ENCODE measurements around the gene KIDINS220.

Gene KIDINS220

DNA sequence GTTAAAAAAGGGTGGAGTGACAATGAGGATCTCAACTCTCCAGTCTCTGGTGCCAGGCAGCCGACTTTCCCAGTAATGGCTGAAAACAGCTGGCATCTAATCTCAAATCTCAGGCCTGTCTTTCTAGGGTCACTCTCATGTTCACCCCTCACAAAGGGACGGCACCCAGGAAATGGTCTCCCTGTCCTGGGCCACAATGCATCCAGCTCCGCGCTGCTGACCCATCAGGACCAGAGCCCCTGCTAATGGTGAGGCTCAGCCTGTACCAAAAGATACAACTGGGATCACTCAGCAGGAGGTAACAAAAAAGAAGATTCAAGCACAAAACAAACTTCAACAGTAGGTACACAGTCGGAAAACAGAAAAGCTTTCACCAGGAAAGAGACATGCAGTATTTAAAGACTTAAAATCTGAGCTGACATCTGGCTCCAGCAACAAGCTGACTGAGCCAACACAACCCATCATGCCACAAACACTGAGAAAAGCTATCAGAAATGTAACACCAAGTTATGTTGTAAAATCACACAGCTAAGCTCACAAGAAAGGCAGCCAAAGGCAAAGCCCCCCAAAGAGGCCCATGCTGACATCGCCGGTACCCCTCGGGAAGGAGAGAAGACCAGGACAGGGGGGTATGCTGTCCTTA is 13.6 kb upstream of the KIDINS220 start:
- no peak for DNase-seq

DNA sequence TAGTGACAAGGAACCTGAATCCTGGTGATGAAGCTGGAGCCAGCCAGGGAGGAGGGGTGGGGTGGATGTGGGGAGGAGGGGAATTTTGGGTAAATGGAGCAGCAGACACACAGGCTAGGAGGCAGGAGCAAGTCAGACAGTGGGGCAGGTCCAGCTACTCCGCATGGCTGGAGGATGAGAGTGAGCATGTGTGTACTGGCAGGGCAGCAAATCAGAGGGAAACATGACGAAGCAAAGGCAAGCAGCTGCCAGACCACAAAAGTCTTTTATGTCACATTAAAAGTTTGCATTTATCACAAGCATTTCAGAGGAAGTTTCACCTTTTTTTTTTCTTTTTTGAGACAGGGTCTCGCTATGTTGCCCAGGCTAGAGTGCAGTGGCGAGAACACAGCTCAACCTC is 11.9 kb upstream of the KIDINS220 start:
- no peak for DNase-seq

DNA sequence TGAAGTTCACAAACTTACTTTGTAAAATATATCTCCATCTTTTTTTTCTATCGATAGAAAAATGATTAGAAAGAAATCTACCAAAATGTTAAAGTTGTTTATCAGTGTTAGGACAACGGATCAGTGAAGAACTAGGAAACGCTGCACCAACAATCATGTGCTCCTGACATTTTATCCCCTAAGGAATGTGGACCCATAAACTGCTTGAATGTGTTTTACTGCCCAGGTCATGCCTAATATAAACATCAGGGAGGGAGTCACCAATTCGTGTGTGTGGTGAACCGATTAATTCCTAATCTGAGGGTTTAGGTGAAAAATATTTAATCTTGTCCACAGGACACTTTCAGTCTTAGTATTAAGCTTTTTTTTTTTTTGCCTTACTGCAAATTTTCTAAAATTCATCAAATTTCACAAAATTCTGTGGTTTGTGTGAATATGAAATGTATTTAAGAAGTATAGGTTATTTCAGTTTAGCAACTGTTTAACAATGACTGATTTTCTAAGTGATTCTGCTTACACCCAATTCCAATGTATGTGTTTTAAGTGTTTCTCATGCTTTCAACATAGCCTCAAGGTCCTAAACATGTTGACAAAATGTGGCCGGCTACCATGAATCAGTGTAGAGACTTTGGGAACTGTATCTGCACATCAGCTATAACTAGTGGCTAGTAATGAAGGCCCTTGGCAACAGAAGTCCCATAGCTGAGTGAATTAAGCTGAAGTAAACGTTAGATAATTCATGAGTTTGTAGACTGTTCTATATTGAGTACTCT is 11.1 kb upstream of the KIDINS220 start:
- no peak for DNase-seq

DNA sequence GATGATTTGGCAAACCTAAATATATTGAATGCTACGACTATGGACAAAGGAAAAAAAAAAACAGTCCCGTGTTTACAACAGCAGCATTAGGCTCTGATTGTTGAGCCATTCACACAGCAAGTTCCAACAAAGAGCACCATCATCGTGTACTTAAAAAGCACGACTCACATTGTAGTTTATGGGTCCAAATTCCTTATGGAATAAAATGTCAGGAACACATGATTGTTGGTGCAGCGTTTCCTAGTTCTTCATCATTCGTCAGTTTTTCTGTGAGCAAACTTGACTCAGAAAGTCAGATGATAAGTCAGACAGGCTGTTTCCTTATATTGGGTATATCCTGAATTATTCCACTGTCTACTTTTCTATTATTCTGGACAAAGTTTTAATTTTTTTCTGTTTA is 10.0 kb upstream of the KIDINS220 start:
- DNase-seq = no peak

DNA sequence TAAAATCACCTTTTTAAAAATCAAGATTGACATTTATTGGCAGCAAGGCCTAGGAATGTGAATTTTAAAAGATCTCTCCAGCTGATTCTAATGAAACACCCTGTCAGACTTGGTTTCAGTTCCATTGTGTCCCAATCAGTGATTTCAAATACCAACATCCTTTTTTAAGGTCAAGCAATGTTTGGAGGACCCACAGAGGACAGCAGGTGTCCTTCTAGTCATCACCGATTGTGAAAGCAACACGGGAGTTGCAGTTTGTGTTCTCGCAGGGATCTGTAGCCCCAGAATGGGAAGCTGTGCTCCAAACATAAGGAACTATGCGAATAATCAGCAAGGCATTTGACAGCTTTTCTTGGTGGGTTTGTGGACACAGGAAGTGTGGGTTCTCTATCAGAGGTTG is 4.5 kb upstream of the KIDINS220 start:
- no peak for DNase-seq

DNA sequence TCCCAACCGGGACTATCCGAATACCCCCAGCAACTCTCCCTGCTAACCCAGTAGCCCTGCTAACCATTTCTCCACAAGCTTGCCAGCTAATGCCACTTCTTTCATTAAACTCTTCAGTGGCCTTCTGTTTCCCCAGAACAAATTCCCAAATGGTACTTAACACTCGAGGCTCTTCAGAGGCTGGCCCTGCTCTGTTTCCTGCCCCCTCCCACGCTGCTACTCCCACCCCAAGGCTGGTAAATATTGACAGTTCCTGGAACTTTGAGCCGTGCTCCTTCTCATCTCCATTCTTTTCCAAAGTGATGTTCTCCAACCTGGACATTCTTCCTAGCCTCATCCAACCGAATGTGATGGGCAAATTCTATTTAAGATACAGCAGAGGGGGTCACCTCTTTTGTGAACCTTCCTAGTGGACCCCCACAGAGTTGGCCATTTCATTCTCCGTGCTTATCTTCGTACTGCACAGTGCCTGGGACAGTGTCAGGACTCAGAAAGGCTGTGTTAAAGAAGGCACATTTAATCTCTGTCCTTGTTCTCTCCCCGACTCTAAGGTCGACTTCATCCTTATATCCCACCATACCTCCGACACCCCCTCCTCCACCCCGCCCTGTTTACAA is 3.2 kb upstream of the KIDINS220 start:
- DNase-seq = no peak

DNA sequence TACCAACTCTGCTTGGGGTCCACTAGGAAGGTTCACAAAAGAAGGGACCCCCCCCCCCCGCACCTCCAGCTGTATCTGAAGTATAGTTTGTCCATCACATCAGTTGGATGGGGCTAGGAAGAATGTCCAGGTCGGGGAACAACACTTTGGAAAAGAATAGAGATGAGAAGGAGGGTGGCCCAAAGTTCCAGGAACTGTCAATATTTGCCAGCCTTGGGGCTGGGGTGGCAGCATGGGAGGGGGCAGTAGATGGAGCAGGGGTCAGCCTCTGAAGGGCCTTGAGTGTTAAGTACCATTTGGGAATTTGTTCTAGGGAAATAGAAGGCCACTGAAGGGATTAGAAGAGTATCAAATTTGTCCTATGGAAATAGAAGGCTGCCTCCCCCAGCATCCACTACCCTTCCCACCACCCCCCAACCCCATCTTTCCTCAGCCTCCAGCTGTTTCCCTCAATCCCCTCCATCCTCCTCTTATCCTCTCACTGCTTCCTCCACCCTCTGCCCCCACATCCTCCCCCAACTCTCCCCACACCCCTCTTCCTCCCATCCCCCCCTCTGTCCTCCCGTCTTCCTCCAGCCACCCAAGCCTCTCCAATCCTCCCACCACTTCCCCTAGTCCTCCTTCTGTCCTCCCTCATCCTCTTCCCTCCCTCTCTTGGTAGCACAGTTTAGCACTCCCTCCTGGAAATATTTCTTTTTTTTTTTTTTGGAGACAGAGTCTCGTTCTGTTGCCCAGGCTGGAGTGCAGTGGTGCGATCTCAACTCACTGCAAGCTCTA is 2.0 kb upstream of the KIDINS220 start:
- no peak for DNase-seq

DNA sequence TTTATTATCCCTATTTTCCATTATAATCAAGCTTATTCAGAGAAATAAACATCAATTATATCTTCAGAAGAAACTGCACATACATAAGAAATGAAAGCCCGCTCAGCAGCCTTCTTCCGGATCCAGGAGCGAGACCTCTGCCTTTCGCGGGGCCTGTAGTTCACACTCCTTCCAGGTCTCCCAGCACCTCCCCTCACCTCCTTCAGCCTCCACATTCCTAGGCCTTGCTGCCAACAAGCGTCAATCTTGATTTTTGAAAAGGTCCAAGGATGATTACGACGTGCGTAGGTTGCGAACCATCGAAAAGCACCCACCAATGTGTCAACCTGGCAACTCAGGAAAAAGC is 355 bp upstream of the KIDINS220 start:
- no peak for DNase-seq

DNA sequence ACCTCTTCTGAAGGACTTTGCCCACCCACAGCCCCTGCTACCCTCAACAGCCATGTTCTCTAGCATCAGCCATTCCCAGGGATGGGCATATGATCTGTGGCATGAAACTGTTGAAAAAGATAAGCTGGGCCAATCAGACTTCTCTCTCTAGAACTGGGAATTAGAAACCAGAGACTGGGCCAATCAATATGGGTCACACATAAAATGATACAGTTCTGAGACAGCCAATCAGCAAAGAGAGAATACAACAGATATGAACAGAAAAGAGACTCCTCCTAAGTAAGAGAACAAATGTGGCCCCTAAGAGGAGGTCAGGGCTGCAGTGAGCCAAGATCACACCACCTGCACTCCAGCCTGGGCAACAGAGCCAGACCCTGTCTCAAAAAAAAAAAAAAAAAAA is 2.1 kb downstream of the KIDINS220 start:
- DNase-seq = no peak

DNA sequence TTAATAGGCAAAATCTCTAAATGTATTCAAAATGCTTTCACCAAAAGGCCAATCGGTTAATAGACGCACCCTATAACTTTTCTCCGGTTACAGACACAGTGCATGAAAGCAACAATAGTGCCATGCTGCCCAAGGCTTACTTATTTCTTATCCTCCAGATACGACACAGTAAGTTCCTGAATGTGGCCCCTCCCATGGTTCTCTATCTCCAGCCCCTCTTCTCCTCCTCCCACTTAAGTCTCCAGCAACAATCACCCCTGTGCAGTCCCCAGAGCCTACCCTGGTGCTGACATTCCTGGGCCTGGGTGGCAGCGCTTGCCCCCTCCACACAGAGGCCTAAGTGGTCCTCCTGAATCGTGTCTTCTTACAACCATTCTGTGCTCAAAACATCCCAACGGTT is 3.6 kb downstream of the KIDINS220 start:
- no peak for DNase-seq

DNA sequence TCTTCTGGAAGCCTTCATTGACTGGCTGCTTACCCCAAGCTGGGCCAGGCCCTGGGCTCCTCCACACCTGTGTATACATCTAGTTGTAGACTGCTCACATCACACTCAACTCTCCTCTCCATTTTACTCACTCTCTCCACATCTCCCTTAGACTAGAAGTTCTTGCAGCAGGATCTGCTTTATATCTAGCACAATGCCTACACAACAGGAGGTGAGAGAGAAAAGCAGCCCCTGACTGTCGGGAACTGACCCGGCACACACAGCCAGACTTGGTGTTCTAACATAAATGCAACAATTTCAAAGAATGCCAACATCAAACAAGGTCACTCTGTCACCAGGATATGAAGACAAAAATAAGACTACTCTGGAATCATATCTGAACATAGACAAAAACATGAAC is 5.9 kb downstream of the KIDINS220 start:
- no peak for DNase-seq

DNA sequence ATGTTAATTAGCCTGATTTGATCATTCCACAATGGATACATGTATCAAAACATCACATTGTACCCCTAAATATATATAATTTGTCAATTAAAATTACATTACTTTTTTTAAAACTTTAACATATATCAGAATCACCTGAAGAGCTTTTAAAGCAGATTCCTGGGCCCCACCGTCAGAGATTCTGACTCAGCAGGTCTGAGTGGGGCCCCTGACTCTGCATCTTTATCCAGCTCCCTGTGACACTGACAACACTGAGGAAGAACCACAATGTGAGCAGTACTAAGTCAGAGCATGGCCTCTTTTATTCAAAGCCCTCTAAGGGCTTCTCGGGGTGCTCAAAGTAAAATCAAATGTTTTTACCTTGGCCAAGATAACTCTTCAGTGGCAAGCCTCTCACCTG is 9.7 kb downstream of the KIDINS220 start:
- DNase-seq = no peak

DNA sequence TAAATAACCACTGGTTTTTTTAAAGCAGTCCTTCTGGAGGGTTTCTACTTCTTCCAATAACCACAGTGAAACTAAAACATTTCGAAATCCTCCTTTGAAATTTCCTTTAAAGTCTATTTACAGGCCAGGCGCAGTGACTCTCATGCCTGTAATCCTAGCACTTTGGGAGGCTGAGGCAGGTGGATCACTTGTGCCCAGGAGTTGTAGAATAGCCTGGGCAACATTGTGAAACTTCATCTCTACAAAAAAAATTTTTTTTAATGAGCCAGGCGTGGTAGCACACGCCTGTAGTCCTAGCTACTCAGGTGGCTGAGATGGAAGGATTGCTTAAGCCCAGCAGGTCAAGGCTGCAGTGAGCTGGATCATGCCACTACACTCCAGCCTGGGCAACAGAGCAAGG is 15.2 kb downstream of the KIDINS220 start:
- no peak for DNase-seq

DNA sequence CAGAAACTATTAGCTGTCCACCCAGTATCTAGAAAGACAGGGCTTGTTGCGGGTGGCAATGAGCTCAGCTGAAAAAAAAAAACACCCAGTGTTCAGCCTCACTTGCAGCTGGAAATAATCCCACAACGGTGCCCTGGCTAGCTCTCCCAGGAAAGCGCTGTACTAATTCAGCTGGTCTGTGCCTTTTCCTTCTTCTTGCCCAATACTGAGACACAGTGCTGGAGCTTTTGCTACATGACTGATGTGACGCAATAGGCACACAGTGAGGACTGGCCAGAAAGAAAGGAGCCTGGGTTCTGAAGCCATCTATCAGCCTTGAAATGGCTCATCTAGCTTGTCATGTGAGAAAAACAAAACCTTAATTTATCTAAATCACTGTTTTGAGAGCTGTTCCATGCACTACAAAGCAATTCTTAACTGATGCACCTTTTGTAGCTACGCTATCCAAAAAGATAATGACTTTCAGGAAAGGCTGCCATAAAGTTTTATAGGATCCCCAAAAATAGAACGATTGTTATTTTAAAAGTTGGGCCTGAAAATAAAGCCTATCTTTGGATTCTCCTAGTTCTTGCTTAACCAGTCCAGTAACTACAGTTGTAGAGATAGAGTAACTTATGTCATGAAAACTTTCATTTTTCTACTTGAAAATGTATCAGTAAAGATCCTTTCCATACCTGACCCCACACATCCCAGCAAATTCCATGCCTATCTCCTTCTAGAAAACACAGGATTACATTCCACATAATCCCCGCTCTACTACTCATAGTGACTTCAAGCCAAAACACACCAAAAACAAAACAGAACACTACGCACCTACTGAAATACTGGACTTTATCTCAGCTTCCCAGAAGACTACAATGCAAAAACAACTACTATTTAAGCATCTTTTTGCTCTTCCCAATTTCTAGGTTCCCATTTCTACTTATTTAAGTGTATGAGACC is 15.9 kb downstream of the KIDINS220 start:
- DNase-seq = no peak

DNA sequence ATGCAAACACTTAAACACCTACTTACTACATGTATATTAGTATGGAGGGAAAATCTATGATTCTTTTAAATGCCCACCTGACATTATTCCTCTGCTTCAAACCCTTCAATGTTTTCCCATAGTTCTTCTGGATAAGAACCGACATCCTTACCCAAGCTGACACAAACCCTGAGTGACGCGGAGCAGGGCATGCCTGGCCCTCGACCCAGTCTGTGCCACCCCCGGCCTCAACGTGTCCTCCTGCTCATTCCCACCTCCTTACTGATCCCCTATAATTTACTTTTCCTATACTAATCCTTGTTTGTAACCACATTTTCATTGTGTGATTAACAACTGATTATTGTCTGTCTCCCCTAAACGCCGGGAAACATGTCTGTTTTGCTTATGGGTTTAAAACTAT is 17.5 kb downstream of the KIDINS220 start:
- no peak for DNase-seq

DNA sequence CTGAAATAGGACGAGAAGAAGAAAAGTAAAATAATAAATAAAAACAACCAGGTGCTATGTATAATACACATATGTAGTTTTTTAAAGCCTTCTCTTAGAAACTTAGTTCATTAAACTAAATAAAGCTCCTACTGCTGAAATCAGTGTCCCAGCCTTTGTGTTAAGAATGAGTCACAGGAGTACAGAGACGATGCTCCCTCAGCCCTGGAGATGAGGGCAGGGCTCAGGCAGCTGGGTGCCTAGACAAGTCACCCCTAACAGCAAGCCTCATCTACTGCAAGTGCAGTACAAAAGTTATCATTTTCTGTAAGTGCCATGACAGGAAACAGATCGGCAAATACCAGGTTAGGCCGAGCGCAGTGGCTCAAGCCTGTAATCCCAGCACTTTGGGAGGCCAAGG is 18.2 kb downstream of the KIDINS220 start:
- no peak for DNase-seq

DNA sequence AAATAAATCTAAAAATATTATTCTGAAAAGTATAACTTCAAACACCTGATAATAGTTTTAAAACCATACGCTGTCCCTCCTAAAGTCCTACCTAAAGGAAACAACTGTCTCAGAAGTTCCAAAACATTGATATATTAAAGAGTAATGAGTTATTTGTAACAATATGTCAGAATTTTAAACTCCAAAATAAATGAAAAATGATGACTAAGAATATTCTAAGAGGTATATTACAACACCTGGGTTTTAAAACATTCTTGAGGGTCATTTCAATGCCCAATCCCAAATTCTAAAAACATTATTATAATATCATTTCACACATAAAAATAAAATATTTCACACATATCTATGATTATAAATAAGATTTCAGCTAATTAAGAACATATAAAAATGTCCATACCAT is 20.2 kb downstream of the KIDINS220 start:
- no peak for DNase-seq

DNA sequence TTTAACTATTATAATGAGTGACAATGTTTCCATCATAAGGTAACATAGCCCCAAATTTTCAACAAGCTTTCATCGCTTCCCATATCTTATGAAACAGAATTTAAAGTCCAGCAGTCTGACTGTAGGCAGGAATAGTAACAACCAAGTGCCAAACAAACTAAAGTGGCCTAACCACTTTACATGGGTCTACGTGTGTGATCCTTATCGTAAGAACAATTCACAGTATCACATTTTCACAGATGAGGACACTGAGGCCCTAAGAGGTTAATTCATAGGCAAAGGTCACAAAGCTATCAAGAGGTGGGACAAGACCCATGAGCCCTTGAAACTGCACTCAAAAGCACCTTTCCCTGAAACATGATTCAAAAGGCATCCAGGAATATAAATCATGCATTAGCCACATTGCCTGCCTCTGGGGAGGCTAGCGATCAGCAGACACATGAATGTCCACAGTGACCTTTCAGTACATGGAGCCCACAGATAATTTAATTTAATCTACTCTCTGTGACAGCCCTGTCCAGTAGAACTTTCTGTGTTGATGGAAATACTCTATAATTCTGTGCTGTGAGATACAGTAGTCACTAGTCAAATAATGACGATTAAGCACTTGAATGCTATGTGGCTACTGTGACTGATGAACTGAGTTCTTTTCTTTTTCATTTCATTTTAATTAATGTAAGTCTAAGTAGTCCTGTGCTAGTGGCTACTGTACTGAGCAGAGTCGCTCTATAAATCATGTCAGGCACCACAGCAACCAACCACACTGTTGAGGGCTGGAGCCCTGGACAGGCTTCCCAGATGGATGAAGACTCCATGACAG is 30.3 kb downstream of the KIDINS220 start:
- DNase-seq = no peak

DNA sequence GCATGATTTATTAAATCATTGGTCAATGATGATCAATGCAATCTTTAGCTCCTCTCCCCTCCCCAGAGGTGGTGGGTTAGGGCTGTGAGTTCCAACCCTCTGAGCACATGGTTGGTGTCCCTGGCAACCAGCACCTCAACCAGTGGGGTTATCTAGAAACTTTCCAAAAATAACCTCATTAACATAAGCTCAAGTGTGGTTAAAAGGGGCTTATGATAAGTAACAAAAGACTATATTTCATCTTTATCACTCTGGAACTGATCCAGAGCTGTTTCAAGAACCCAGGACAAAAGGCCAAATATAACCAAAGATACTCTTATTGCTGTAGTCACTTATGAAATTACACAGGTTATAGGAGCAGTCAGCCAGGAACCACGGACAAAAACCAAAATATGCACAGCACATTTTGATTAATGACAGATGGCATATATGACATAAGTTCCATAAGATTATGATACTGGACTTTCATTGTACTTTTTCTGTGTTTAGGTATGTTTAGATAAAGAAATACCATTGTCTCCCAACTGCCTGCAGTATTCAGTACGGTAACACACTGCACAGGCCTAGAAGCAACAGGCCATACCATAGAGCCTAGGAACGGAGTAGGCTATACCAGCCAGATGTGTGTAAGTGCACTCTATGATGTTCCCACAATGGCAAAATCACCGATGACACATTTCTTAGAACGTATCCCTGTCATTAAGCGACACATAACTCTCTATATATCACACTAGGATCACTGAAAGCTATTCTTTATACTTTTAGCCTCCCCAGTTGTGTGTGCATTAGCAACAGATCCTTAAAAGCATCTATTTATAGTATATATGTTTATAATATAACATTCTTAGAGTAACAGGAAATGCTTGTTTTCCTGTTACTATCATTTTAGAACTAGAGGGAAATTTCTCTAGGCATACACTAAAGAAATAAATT is 31.9 kb downstream of the KIDINS220 start:
- DNase-seq = no peak

DNA sequence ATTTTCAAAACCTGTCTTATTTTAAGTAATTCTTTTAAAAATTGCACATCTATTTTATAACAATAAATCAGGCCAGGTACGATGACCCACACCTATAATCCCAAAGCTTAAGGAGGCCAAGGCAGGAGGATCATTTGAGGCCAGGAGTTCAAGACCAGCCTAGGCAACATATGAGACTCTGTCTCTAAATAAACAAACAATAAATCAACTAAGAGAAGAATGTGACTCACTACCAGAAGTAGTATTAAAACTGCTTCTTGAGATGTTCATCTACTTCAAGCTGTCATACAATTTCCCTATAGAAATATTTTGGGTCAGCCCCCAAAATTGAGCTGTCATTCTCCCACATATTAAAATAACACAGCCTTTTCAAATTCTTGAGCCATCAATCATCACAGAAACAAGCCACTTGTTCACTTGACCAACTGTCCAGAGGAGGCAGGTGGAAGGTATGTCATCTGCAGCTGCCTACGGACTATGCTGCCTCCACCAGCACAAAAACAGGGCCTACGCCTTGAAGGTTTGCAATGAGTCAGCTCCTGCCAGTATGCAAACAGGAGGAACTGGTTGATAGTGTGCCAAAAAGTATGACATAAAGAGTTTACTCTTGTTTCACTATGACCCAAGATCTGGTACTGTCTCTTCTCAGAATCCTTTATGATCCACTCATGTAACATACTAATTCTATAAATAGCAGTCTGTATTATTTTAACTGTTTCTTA is 33.6 kb downstream of the KIDINS220 start:
- no peak for DNase-seq

Measured in CD4-positive, alpha-beta T cell treated with Interleukin-17A for 1 hour (primary cell).